ENCODE results near the gene PDE4C. TPM values are rescaled to one million over a fixed set of nuclear protein-coding genes. Genes with fewer than 3 reads are reported as not detected.
"Not testable (repeated sequence)": the region's sequence is repeated elsewhere in the genome, so short reads cannot be mapped to it uniquely, and the experiment has no call there.

PDE4C gene
- total RNA-seq, 3 donors from 2014 or later (not counting 1 experiment from before 2014, with no cell fraction given), result not detected

DNA sequence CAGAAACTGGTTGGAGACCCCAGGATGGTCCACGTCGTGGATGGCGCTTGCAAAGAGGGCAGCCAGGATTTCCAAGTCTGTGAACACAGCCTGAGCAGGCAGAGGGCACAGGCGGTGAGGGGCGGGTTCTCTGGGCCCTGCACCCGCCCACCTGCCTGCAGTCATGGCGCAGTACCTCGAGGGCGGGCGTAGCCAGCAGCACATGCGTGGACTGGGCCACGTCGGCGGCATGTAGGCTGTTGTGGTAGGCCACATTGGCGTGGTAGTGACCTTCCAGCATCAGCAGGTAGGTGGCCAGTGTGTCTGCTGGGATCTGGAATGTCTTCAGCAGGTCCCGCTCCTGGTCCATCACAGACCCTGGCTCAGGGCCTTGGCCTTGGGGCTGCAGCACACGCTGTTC is 8.1 kb downstream of the PDE4C start:
- Mint-ChIP-seq H3K9me3 (no peaks in the 10 kb centered on the region), H3K36me3 (no peaks in the 10 kb centered on the region), H3K27ac (no peak overlapping the region), H3K4me3 (no peak overlapping the region), H3K27me3 (ENCODE audit: low read depth in 2 of 2) (peaks cover 17 to 22% of the 10 kb centered on the region in 2 donors), H3K4me1 (no peaks in the 10 kb centered on the region)
- H3K27me3 ChIP-seq (ENCODE audit: control insufficient read depth, insufficient read depth, low read length), result peaks cover 3% of the 10 kb centered on the region
- intact Hi-C loops (cut with micrococcal nuclease), result no loop called here
- no peaks in the 10 kb centered on the region for H3K36me3 ChIP-seq (ENCODE audit: control insufficient read depth, insufficient read depth, low read length)
- no peaks in the 10 kb centered on the region for H3K4me1 ChIP-seq (ENCODE audit: control insufficient read depth, insufficient read depth, low read length)
- 87% methylated on average over 17 of the region's 17 CpGs for WGBS (ENCODE audit: insufficient coverage)
- H3K27ac ChIP-seq (ENCODE audit: low read length), result no peak overlapping the region
- peak in 1 of 3 donors; percentile 6 for ATAC-seq
- H3K9me3 ChIP-seq (ENCODE audit: control insufficient read depth, insufficient read depth, low read length), result no peaks in the 10 kb centered on the region
- H3K4me3 ChIP-seq (ENCODE audit: low read length), result no peak overlapping the region
- no peak for DNase-seq
- TF ChIP-seq, protein P1, sequence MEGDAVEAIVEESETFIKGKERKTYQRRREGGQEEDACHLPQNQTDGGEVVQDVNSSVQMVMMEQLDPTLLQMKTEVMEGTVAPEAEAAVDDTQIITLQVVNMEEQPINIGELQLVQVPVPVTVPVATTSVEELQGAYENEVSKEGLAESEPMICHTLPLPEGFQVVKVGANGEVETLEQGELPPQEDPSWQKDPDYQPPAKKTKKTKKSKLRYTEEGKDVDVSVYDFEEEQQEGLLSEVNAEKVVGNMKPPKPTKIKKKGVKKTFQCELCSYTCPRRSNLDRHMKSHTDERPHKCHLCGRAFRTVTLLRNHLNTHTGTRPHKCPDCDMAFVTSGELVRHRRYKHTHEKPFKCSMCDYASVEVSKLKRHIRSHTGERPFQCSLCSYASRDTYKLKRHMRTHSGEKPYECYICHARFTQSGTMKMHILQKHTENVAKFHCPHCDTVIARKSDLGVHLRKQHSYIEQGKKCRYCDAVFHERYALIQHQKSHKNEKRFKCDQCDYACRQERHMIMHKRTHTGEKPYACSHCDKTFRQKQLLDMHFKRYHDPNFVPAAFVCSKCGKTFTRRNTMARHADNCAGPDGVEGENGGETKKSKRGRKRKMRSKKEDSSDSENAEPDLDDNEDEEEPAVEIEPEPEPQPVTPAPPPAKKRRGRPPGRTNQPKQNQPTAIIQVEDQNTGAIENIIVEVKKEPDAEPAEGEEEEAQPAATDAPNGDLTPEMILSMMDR (IDR thresholded peaks at IDR 0.05), result no peak

- WGBS (ENCODE audit: insufficient coverage), result 94% methylated on average over 6 of the region's 8 CpGs
- H3K4me3 Mint-ChIP-seq, result no peak overlapping the region
- Histone ChIP-seq H3K4me1 (ENCODE audit: control insufficient read depth, insufficient read depth, low read length) (no peaks in the 10 kb centered on the region), H3K9me3 (ENCODE audit: control insufficient read depth, insufficient read depth, low read length) (no peaks in the 10 kb centered on the region), H3K27ac (ENCODE audit: low read length) (no peak overlapping the region), H3K27me3 (ENCODE audit: control insufficient read depth, insufficient read depth, low read length) (peaks cover 3% of the 10 kb centered on the region), H3K36me3 (ENCODE audit: control insufficient read depth, insufficient read depth, low read length) (no peaks in the 10 kb centered on the region), H3K4me3 (ENCODE audit: low read length) (no peak overlapping the region)
- H3K4me1 Mint-ChIP-seq, result no peaks in the 10 kb centered on the region
- intact Hi-C loops (cut with micrococcal nuclease), result no loop called here
- H3K36me3 Mint-ChIP-seq, result no peaks in the 10 kb centered on the region
- ATAC-seq, result no peak
- H3K27ac Mint-ChIP-seq, result no peak overlapping the region
- no peak for DNase-seq
- peaks cover 11 to 14% of the 10 kb centered on the region in 2 donors for H3K27me3 Mint-ChIP-seq (ENCODE audit: low read depth in 2 of 2)
- H3K9me3 Mint-ChIP-seq, result no peaks in the 10 kb centered on the region
- TF ChIP-seq, protein P1 (IDR thresholded peaks at IDR 0.05), result no peak
Measured at GRCh38 chr19:18216789-18217188, 9.4 kb downstream of the PDE4C start.

GRCh38 chr19:18214779-18215433 is 11.3 kb downstream of the PDE4C start:
- Histone ChIP-seq H3K9me3 (ENCODE audit: control insufficient read depth, insufficient read depth, low read length) (no peaks in the 10 kb centered on the region), H3K4me3 (ENCODE audit: low read length) (no peak overlapping the region), H3K27me3 (ENCODE audit: control insufficient read depth, insufficient read depth, low read length) (no peaks in the 10 kb centered on the region), H3K27ac (ENCODE audit: low read length) (no peak overlapping the region), H3K36me3 (ENCODE audit: control insufficient read depth, insufficient read depth, low read length) (no peaks in the 10 kb centered on the region), H3K4me1 (ENCODE audit: control insufficient read depth, insufficient read depth, low read length) (no peaks in the 10 kb centered on the region)
- Mint-ChIP-seq H3K9me3 (no peaks in the 10 kb centered on the region), H3K4me1 (no peaks in the 10 kb centered on the region), H3K36me3 (no peaks in the 10 kb centered on the region), H3K27me3 (ENCODE audit: low read depth in 2 of 2) (peaks cover 3 to 5% of the 10 kb centered on the region in 2 donors), H3K4me3 (no peak overlapping the region), H3K27ac (no peak overlapping the region)
- WGBS (ENCODE audit: insufficient coverage), result 64% methylated on average over 7 of the region's 7 CpGs
- ATAC-seq (peak in 1 of 3 donors; percentile 36), DNase-seq (no peak)
- TF ChIP-seq, protein P1 (IDR thresholded peaks at IDR 0.05), result no peak
- intact Hi-C loops (cut with micrococcal nuclease), result no loop called here

- TF ChIP-seq, protein P1 (IDR thresholded peaks at IDR 0.05), result no peak
- Mint-ChIP-seq H3K4me1 (no peaks in the 10 kb centered on the region), H3K27ac (no peak overlapping the region), H3K27me3 (ENCODE audit: low read depth in 2 of 2) (peaks cover 4 to 12% of the 10 kb centered on the region in 2 donors), H3K9me3 (no peaks in the 10 kb centered on the region), H3K4me3 (no peak overlapping the region), H3K36me3 (no peaks in the 10 kb centered on the region)
- WGBS (ENCODE audit: insufficient coverage), result 70% methylated on average over 14 of the region's 14 CpGs
- ATAC-seq (no peak), DNase-seq (no peak)
- no peaks in the 10 kb centered on the region for H3K4me1 ChIP-seq (ENCODE audit: control insufficient read depth, insufficient read depth, low read length)
- intact Hi-C loops (cut with micrococcal nuclease), result no loop called here
- peaks cover 2% of the 10 kb centered on the region for H3K27me3 ChIP-seq (ENCODE audit: control insufficient read depth, insufficient read depth, low read length)
- no peak overlapping the region for H3K4me3 ChIP-seq (ENCODE audit: low read length)
- no peak overlapping the region for H3K27ac ChIP-seq (ENCODE audit: low read length)
- no peaks in the 10 kb centered on the region for H3K9me3 ChIP-seq (ENCODE audit: control insufficient read depth, insufficient read depth, low read length)
- no peaks in the 10 kb centered on the region for H3K36me3 ChIP-seq (ENCODE audit: control insufficient read depth, insufficient read depth, low read length)
Measured at GRCh38 chr19:18211683-18212082, 14.6 kb downstream of the PDE4C start.

GRCh38 chr19:18209912-18210311 is 16.3 kb downstream of the PDE4C start:
- H3K4me1 ChIP-seq (ENCODE audit: control insufficient read depth, insufficient read depth, low read length); H3K4me3 ChIP-seq (ENCODE audit: low read length); H3K27ac ChIP-seq (ENCODE audit: low read length); H3K4me1 Mint-ChIP-seq; H3K36me3 ChIP-seq (ENCODE audit: control insufficient read depth, insufficient read depth, low read length); H3K4me3 Mint-ChIP-seq; H3K27me3 ChIP-seq (ENCODE audit: control insufficient read depth, insufficient read depth, low read length); ATAC-seq; H3K36me3 Mint-ChIP-seq; DNase-seq; H3K9me3 Mint-ChIP-seq; H3K27ac Mint-ChIP-seq; intact Hi-C loops (cut with micrococcal nuclease); H3K9me3 ChIP-seq (ENCODE audit: control insufficient read depth, insufficient read depth, low read length): not testable (repeated sequence)
- H3K27me3 Mint-ChIP-seq (ENCODE audit: low read depth in 2 of 2), result peaks cover 4 to 12% of the 10 kb centered on the region in 2 donors
- WGBS (ENCODE audit: insufficient coverage), result 84% methylated on average over 5 of the region's 5 CpGs
